Fibroblast of pulmonary artery (primary cell): ENCODE results near the gene KAT2A.

Experiments
- DNase-seq: peaks from one replicate; pipeline ENCODE4 v3.0.0-alpha.2; 2010; ENCODE audit warnings: low read depth
- H3K4me3 ChIP-seq: replicated peaks from 2 replicates; pipeline ENCODE4 v1.5.1; 2011; ENCODE audit warnings: low read depth, mild to moderate bottlenecking, control low read depth, low read length, moderate library complexity
- TF ChIP-seq, protein P1 (sequence below): IDR thresholded peaks from 2 replicates; pipeline ENCODE4 v1.5.1; 2011; ENCODE audit warnings: mild to moderate bottlenecking, control low read depth, low read length, inconsistent platforms; ENCODE audit errors: missing control alignments

KAT2A gene

DNA sequence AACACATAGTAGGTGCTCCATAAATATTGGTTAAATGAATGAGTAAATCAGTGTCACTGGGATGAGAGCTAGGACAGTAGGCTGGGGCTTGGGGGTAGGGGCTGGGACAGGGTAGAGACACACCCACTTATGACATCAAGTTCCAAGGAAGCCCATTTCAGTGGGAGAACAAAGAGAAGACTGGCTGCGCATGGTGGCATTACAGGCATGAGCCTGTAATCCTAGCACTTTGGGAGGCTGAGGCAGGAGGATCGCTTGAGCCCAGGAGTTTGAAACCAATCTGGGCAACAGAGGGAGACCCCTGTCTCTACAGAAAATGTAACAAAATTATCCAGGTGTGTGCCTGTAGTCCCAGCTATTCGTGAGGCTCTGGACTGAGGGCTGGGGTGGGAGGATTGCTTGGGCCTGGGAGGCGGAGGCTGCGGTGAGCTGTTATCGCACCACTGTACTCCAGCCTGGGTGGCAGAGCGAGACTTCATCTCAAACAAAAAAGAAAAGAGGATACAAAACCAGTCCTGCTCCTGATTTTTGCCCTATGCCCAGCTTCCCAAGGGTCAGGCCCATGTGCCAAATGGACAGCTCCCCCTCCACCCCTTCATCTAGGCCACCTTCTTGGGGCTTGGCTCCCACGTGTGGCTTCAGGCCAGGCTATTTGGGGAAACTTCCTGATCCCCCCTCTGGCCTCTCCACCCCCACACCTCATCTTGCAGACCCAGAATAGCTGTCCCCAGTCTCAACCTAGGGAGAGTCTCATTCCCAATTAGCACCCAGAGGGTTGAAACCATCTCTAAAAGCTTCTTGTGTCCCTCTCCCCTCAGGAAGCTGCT is 30.0 kb downstream of the KAT2A start:
- H3K4me3 ChIP-seq, result no peak overlapping the region
- TF ChIP-seq, protein P1, sequence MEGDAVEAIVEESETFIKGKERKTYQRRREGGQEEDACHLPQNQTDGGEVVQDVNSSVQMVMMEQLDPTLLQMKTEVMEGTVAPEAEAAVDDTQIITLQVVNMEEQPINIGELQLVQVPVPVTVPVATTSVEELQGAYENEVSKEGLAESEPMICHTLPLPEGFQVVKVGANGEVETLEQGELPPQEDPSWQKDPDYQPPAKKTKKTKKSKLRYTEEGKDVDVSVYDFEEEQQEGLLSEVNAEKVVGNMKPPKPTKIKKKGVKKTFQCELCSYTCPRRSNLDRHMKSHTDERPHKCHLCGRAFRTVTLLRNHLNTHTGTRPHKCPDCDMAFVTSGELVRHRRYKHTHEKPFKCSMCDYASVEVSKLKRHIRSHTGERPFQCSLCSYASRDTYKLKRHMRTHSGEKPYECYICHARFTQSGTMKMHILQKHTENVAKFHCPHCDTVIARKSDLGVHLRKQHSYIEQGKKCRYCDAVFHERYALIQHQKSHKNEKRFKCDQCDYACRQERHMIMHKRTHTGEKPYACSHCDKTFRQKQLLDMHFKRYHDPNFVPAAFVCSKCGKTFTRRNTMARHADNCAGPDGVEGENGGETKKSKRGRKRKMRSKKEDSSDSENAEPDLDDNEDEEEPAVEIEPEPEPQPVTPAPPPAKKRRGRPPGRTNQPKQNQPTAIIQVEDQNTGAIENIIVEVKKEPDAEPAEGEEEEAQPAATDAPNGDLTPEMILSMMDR, result no peak
- DNase-seq, result no peak

DNA sequence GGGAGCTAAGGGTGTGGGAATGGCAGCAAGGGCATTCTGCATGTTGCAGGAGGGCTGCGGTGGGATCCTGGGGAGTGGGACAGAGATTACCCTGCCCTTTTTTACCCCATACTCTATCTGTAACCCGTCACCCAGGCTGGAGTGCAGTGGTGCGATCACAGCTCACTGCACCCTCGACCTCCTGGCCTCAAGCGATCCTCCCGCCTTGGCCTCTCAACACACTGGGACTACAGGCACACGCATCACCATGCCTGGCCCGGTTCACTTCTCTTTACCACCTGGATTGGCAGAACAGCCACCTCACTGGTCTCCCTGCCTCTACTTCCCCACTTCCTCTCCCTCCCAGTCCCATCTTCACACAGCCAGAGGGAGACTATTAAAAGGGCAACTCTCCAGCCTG is 32.4 kb downstream of the KAT2A start:
- no peak overlapping the region for H3K4me3 ChIP-seq
- DNase-seq, result no peak
- TF ChIP-seq, protein P1, result no peak

DNA sequence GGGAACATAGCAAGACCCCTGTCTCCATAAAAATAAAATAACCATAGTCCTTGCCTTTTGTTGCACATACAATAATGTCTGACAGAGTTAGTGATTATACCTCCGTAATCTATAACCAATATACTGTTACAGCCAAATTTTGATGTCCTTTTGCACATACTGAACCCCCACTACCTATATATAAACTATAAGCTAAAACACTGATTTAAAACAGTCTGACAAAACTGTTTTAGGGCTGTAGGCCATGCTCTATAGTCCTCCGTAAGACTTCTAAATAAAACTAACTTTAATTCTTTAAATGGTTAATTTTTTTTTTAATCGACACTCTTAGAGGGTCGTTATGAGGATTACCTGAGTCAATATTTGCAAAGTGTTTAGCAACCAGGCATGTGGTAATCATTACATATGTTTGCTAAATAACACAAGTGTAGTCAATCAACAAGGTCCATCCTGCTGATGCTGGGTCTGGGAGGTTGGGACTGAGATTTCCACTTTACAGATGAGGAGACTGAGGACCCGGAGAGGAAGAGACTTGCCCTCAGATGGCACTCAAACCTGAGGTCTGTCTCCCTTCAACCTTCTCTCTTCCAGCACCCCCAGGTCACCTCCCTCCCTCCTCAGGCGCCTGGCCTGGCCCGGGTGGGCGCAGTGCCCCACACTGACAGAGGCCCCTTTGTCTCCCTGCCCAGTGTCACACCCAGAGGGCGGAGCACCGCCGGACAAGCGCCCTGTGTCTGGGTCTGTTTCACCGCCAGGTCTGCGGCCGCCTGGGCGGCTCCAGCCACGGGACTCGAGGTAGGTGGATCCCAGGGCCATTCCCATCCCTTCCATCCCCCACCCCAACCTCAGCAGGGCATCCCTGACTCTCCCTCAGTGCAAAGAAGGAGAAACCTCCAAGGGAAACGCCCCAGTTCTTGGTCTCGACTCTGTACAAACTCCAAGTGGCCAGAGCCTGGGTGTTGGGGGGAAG is 33.1 kb downstream of the KAT2A start:
- no peak overlapping the region for H3K4me3 ChIP-seq
- DNase-seq, result no peak
- TF ChIP-seq, protein P1, result no peak

DNA sequence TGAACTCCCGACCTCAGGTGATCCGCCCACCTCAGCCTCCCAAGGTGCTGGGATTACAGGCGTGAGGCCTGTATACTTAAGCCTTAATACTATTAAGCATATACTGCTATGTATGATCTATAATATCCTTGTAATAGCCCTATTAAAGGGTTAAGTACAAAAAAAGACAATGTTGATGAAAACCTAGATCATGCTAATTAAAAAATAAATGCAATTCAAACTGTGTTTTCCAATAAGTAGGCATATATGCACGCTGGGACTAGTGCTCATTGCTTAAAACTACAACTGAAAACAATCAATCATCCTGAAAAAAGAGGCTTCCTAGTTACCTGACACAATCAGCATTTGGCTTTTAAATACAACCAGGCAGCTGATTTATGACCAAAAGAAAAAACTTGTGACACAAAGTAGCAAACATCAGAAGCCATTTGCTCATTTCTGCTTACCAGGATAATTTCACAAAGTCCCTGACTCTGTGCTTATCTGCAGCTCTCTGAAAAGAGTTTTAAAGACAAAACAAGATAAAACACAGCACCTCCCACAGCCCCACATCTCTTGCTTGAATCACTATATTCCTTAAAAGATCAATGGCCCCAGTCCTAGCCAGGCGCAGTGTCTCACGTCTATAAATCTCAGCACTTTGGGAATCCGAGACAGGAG is 34.0 kb downstream of the KAT2A start:
- no peak for DNase-seq
- TF ChIP-seq, protein P1, result no peak
- H3K4me3 ChIP-seq, result no peak overlapping the region

DNA sequence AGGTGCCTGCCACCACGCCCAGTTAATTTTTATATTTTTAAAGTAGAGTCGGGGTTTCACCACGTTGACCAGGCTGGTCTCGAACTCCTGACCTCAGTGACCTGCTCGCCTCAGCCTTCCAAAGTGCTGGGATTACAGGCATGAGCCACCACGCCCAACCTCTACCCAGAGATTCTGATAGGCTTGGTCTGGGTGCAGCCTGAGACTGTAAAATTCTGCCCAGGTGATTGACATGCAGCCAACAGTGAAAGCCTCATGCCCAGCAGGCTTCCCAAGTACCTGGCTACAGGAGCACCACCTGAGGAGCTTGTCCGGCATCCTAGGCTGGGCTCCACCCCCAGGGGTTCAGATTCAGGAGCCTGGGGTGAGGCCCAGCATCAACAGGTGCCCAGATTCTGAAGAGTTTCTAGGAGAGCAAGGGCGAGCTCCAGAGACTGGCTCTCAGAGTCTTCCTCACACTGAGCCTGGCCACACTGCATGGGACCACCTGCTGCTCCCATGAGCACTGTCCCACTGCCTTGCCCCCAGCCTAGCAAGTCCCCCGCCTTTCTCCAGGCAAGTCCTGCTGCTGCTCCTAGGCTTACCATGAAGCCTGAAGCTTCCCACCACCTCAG is 39.5 kb downstream of the KAT2A start:
- TF ChIP-seq, protein P1, result no peak
- no peak overlapping the region for H3K4me3 ChIP-seq
- DNase-seq, result no peak

DNA sequence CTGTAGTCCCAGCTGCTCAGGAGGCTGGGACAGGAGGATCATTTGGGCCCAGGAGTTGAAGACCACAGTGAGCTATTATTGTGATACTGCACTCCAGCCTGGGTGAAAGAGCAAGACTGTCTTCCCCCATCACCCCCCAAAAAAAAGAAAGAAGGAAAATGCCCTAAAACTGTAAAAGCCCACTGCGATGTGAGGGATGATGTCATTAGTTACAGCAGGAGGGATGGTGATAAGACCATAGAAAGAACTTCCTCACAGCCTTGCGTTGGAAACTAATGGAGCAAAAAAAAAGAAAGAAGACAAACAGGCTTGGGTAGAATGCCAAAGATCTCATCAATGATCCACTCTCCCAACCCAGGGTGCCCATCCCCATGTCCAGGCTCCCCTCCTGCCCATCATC is 41.6 kb downstream of the KAT2A start:
- DNase-seq, result no peak
- TF ChIP-seq, protein P1, result no peak
- H3K4me3 ChIP-seq, result no peak overlapping the region
